Tongue (tissue), 2 donors: ENCODE data around the gene CPNE9. TPM values are rescaled to one million over a fixed set of nuclear protein-coding genes. Genes with fewer than 3 reads are reported as not detected.

Experiments used
- DNase-seq: peaks from one replicate; pipeline ENCODE4 v3.0.0-alpha.2; 2015
- total RNA-seq: library from RNA; depleted of rRNA; stranded (reverse); fragments of >200 nt; gene quantifications from one replicate; pipeline ENCODE4 v1.2.3, GENCODE V29; 2014

The CPNE9 gene
- total RNA-seq, 1 donor from 2014 or later: not detected

DNA sequence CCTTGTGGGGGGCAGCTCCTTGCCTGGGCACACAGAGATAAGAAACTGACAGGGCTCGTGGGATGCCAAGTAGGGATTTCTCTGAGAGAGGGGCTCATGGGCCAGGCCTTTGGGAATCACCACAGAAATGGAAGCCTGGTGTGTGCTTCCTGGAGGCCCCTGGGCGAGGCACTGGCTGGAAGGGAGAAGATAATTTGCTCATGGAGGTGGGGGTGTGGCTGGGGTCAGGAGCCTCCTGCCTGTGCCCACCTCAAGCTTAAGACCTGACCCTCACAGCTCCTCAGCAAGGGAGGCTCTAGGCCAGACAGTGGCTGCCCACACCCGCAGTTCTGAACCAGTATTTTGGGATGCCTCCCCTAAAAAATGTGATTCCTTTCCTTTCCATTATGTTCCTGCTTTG, 16.9 kb upstream of the CPNE9 start:
- DNase-seq: no peak

DNA sequence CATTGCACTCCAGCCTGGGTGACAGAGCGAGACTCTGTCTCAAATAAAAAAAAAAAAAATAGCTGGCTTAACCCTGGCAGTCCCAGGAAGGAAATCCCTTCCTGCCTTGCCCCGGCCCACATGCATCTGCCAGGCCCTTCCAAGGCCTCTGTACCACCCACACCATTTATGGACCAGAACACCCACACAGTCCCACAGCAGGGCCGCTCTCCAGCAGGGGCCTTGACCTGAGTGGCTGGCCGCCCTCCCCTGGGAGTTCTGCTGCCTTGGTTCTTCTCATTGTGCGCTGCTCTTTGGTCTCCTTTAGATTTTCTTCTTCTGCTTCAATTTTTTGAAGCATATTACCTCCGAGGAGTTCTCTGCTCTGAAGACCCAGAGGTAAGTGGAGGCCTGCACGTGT, 16.1 kb upstream of the CPNE9 start:
- no peak for DNase-seq

DNA sequence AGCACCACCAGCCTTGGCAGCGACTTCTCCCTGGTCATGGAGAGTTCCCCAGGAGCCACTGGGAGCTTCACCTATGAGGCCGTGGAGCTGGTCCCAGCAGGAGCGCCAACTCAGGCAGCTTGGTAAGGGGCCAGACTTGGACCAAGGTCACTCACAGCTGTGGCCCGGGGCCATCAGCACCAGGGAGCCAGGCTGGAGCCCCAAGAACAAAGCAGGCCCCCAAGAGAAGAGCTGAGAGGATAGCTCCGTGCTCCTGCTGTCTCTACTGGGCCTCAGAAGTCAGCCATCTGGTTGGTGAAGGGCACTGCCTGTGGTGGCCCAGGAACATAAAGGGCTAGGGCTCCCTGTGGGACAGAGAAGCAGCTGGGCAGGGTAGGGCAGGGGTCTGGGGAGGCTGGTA, 14.7 kb upstream of the CPNE9 start:
- no peak for DNase-seq

DNA sequence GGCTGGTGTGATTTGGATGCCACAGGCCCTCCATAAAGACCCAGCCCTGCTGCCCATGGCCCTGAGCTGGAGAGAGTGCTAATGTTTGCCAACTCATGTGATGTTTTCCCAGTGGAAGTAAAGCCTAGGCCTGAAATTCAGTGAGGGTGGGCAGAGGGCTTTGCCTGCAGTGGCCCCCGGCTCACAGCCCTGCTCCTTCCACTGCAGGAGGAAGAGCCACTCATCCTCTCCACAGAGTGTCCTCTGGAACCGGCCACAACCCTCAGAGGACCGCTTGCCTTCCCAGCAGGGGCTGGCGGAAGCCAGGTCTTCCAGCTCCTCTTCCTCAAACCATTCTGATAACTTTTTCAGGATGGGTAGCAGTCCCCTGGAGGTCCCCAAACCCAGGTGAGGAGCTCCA, 13.9 kb upstream of the CPNE9 start:
- DNase-seq: no peak

DNA sequence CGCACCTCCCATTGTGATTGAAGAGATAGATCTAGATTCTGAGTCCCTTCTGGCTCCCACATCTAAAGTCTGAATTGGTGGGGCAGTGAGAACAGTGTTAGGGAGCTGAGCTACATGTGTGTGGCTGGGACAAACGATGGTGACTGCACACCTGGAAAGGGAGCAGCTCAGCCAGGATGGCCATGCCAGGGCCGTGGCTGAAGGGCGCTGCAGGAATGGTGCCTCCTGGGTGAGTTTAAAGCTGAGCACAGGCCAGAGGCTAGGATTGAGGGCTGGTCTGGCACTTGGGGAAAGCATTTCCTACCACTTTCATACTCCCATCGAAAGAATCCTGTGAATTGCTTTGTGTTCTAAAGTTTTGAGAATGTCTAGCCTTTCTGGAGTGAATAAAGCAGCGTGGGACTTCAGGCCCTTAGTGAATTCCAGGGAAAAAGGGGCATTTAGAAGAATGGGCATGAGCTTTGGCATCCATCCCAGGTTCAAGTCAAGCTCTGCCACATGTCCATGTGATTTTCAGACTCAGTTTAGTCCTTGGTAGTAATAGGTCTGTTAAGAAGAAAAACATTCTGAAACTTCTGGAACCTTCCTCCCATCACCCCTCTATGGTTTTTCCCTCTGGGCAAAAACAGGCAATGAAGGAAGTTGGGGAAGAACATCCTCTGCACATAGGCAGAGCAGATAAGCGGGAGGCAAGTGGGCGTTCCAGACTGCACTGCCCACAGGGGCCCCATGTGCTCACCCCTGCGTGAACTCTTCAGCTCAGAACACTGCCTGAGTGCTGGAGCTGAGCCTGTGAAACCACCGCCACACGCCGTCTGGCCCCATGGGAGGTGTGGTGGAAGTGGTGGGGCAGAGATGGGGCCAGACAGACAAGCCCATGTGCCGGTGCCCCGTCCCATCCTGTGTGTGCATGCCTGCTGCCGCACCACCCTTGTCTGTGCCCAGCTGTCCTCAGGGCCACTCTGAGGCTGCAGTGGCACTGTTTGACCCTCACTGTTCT, 12.9 kb upstream of the CPNE9 start:
- DNase-seq: no peak

DNA sequence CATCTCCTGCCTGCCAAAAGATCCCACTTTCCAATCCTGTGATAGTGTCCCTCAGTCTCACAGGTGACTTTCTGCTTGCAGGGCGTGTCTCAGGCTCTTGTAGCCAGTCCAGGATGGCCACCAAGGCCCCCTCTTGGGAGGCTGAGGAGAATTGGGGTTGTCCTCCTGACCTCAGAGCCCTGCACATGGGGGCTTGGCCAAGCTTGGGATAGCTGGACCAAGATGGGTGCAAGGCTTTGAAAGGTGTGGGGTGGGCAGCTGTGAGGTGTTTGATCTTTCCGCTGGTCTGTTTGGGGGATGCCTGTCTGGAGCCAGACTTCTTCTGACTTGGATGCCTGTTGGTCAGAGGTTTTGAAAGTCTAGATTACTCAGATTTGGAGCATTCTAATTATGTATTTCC, 12.0 kb upstream of the CPNE9 start:
- DNase-seq: no peak

DNA sequence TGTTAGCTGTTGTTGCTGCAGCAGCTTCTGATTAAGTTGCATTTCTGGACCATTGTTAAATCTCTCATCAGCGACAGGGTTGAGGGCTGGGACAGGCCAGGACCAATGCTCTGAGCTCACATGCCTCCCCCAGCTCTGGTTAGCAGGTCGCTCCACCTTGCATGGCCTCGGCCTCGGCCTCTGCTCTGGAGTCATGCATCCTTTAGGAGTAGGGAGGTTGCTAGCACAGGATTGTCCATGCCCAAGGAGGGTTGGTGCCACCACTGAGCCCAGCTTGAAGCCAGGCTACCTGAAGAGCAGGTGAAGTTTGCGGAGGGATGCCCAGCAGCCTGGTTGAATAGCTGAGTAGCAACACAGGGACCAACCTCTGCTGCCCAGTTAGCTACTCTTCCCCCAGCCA, 11.2 kb upstream of the CPNE9 start:
- DNase-seq: no peak

DNA sequence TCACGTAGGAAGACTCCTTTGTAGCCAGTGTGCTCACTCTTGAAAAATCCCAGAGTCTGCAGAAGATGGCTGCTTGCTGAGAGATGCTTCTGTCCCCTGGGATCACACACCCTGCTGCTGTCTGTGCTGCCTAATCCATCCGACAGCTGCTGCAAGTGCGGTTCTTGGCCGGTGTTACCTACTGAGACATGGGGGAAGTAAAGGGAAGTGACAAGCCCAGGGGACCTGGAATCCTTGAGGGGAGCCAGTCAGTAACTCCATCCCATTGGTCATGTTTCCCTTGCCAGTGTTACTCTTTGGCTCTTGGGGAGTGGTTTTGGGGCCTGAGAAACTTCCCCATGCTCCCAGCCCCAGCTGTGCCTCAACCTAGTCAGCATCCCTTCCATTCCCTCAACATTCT, 8.3 kb upstream of the CPNE9 start:
- DNase-seq: peak; percentile 14

DNA sequence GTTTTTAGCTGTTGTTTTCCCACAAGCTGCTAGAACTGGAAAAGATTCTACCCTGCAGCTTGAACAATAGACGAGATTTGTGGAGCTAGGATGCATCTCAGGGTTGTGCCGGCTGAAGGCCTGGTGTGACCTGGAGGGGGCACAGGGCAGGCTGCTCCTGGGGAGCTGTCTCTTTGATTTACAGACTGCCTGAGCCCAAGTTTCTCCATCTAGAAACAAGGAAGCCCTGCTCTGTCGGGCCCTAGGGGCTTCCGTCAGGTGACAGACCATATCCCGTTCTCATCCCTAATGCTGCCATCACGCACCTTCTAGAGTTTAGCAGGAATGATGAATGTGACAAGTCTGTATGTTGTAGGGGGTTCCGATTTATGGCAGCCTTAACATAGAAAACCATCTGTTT, 7.9 kb upstream of the CPNE9 start:
- DNase-seq: no peak

DNA sequence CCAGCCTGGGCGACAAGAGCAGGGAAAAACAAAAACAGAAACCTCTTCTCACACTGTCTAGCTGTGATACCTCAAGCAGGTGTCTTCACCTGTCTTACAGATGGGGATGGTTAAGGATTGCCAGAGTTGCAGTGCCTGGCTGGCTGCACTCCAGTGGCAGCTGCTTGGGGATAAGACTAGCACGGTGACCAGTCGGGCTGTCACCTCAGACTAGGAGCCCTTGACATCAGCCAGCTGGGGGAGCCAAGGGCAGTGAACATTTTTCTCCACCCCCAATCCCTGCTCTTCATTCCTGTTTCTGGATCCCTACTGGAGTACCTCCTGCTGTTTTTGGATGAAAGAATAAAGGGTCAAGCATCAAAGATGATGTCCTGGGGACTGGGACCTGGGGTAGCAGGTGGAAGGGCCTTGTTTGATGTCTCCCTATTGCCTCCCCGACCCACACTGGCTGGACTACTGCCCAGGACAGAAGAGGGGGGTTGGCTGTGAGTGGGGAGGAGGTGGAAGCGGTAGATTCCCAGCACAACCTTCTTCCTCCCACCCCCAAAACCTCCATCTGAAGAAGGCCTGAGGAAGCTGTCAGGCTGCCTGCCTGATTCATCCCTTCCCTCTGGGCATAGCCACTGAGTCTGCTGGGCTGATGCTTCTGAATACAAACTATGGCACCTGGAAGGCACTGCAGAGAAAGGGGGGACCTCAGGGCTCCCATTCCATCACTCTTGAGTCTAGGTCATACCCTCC, 7.0 kb upstream of the CPNE9 start:
- DNase-seq: no peak

DNA sequence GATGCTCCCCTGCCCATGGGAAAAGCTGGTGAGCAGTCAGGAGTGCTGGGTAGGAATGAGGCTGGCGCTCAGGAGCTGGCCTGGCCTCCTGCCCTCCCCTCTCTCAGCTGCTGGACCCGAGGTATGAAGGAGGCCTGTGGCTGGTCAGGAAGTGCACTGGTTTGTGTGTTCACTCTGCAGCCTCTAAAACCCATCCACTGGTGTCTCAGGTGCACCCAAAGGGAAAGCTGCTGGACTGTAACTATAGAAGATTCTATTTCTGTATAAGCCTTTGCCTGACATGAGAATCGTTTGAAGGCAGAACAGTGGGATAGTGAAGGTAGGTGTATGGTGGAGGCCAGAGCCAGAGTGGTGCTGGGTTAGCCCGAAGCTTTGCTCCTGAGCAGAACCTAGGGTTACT, 5.7 kb upstream of the CPNE9 start:
- no peak for DNase-seq

DNA sequence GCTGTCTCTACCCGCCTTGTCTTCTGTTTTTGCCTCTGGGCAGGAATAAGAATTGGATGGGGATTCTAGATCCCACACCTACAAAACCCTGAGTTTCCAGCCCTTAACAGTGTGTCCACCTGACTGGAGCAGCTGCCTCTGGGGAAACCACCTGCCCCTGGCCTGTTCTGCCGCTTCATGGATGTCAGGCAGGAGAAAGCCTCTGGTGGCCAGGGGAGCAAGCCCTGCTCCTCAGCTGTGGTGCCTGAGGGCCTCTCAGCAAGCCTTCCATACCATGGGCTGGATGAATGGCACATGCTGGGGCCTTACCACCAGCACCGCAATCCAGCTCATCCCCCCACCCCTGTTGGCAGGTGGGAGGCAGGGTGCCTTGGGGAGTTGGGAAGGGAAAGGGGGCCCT, 5.3 kb upstream of the CPNE9 start:
- no peak for DNase-seq

DNA sequence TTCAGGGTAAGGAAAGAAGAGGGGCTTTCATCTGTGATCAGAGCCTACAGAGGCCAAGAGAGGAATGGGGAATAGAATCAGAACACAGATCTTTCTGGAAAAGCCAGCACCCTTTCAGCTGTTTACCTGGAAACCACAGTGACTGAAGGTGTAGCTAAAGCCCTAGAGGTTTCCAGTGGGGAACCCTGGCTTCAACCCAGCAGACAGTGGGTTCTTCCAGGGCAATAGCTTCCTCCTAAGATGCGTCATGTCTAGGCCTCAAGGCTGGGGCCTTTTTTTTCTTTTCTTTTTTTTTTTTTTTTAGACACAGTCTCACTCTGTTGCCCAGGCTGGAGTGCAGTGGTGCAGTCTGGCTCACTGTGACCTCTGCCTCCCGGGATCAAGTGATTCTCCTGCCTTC, 3.1 kb upstream of the CPNE9 start:
- no peak for DNase-seq

DNA sequence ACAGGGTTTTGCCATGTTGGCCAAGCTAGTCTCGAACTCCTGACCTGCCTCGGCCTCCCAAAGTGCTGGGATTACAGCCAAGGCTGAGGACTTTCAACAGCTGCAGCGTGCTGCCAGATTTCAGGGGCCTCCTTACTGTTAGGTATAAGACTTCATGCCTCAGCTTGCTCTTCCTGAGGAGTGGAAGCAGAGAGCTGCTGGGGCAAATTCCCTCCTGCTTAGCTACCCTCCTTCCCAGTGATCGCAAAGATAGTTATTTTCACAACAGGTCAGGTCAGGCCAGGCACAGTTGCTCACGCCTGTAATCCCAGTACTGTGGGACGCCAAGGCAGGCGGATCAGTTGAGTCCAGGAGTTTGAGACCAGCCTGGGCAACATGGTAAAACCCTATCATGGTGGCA, 2.6 kb upstream of the CPNE9 start:
- no peak for DNase-seq

DNA sequence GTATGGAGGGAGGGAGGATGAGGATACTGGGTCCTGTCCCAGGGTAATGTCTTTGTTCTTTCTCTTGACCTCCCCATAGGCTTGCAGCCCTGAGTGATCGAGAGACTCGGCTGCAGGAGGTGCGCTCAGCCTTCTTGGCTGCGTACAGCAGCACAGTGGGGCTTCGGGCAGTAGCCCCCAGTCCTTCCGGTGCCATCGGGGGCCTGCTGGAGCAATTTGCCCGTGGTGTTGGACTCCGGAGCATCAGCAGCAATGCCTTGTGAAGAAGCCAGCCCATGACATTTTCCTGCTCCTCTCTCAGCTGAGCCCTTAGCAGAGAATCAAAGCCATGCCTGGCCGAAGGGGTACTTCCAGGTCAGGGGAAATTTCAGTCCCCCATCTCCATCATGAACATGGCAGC, 1.9 kb upstream of the CPNE9 start:
- DNase-seq: no peak

DNA sequence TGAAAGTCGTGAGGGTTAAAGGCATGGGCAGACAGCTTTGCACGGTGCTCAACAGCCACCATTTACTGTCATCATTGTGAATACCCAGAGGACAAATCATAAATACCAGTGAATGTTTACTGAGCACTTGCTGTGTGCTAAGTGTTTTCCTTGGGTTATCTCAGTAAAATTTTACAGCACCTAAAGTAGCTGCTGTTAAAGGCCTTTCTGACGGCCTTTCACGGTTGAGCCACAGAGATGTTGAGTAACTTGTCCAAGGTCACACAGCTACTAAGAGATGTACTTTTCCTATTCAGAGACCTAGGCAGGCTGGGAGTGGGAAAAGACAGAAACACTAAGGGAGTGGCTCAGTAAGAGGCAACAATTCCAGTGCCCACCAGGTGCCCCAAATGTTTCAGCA, 393 bp upstream of the CPNE9 start:
- DNase-seq: no peak

DNA sequence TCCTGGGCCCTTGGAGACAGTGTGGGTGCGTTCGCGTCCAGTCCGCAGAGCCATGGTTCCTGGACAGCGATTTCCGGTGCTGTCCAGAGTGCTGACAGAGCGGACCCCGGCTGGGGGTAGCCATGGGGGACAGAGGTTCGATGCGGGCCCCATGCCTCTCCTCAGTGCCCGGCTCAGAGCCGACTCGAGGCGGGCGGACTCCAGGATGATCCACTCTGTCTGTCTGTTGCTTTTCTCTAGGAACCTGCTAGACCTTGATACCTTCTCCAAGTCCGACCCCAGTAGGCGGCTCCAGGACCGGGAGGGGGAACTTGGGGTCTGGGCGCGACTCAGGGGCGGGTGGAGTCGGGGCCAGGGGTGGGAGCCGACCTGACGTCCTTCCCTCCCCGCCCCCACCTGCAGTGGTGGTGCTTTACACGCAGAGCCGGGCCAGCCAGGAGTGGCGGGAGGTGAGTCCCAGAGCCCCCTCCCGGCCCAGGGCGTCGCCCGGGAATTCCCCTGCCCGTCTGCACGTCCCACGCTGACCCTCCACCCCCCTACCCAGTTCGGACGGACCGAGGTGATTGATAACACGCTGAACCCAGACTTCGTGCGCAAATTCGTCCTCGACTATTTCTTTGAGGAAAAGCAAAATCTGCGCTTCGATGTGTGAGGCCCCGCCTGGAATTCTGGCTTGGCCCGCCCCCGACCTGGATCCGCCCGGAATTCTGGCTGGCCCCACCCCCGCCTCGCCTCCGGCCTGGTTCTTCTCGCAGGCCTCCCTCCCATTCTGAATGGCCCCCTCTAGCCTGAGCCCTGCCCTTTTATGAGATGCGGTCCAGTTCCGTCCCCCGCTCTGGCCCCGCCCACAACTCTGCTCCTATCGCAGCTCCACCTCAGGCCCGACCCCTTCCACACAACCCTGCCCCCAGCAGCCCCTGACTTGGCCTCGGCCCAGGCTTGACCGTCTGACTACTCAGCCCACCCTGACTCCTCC, 1.0 kb downstream of the CPNE9 start:
- DNase-seq: peak; percentile 61

DNA sequence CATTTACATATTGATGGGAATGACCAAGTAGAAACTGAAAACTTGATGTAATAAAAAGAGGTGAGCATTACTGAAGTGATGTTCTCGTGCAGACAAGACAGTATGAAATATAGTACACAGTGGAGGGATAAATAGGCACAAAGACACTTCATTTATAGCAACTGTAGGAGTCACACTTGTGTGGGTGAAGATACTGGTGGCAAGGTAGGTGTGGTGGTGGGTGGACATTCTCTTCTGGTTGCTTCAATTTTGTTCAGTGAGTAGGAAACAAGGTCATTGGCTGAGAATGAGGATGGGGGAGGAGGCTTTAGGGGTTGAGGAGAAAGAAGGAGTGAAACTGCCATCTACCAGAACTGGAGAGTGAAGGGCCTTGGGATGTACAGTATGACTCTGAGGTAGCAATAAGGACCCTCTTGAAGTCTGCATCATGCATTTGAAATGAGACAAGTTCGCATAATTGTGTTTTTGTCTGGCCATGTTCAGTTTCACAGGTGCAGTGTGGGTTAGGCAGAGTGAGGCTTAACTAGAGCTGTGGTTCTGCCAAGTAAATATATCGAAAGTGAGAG, 6.6 kb downstream of the CPNE9 start:
- DNase-seq: no peak

DNA sequence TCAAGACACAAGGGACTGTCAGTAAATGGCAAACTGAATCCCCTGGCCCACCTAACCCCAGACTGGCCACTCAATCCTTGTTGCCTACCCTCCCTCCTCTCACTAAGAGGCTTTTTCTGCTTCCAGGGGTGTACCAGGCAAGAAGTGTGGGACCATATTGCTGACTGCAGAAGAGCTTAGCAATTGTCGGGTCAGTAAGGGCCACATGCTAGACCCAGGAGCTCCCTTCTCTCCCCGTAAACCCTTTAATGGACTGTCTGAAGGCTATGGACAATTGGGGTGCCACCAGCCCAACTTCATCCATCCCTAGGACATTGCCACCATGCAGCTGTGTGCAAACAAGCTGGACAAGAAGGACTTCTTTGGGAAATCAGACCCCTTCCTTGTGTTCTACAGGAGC, 8.8 kb downstream of the CPNE9 start:
- no peak for DNase-seq

DNA sequence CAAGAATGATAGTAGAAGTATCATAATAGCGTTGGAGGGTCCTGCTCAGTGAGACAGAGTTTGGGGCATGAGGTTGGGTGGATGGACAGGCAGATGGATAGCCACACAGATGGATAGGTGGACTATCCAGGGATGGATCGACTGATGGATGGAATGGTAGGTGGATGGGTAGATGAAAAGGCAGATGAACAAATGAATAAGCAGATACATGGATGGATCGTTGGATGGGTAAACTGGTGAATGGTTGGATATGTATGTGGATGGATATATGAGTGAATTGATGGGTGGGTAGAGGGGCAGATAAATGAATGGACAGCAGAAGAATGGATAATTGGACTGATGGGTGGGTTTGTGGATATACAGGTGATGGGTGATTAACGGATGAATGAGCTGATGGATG, 9.5 kb downstream of the CPNE9 start:
- no peak for DNase-seq

DNA sequence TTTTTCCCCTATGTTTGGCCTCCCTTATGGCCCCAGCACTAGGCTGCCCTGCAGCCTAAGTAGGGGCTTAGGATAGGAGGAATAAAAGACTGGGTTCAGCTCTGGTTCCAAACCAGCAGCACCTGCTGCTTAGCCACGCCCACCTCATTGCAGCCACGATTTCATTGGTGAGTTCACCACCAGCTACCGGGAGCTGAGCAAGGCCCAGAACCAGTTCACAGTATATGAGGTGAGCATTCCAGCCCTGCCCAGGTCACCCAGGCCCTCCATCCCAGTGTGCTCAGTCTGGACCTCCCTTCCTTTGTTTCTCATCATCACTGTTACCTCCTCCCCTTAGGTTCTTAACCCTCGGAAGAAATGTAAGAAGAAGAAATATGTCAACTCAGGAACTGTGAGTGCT, 11.5 kb downstream of the CPNE9 start:
- no peak for DNase-seq
